NB4 (cell line): ENCODE data around the gene DGKG.

ENCODE experiments used
- MYC ChIP-seq: IDR thresholded peaks from 2 replicates; pipeline ENCODE4 v1.6.1; 2011; ENCODE audit warnings: low read depth, low read length
- POLR2A ChIP-seq: IDR thresholded peaks from 2 replicates; pipeline ENCODE4 v1.6.1; 2011; ENCODE audit warnings: mild to moderate bottlenecking; ENCODE audit not compliant: insufficient read length; ENCODE audit errors: extremely low read depth
- TF ChIP-seq, protein P1 (sequence below): IDR thresholded peaks from one replicate; pipeline ENCODE4 v1.5.1; 2012; ENCODE audit warnings: low read depth, low read length
- TF ChIP-seq, protein P2 (sequence below): IDR thresholded peaks from 2 replicates; pipeline ENCODE4 v1.6.1; 2011; ENCODE audit warnings: low read depth, low read length

GRCh38 chr3:186180151-186180550, 181.9 kb downstream of the DGKG start:
- TF ChIP-seq, protein P1, sequence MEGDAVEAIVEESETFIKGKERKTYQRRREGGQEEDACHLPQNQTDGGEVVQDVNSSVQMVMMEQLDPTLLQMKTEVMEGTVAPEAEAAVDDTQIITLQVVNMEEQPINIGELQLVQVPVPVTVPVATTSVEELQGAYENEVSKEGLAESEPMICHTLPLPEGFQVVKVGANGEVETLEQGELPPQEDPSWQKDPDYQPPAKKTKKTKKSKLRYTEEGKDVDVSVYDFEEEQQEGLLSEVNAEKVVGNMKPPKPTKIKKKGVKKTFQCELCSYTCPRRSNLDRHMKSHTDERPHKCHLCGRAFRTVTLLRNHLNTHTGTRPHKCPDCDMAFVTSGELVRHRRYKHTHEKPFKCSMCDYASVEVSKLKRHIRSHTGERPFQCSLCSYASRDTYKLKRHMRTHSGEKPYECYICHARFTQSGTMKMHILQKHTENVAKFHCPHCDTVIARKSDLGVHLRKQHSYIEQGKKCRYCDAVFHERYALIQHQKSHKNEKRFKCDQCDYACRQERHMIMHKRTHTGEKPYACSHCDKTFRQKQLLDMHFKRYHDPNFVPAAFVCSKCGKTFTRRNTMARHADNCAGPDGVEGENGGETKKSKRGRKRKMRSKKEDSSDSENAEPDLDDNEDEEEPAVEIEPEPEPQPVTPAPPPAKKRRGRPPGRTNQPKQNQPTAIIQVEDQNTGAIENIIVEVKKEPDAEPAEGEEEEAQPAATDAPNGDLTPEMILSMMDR = no peak
- TF ChIP-seq, protein P2, sequence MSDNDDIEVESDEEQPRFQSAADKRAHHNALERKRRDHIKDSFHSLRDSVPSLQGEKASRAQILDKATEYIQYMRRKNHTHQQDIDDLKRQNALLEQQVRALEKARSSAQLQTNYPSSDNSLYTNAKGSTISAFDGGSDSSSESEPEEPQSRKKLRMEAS = no peak
- TF ChIP-seq POLR2A (no peak), MYC (no peak)
